ENCODE results near the gene NUDT17. TPM values are rescaled to one million over a fixed set of nuclear protein-coding genes. Genes with fewer than 3 reads are reported as not detected.

Gene NUDT17
- total and polyA plus RNA-seq, 9 of the 15 experiments (the other 6 are each of a cell fraction or from before 2014, with no cell fraction given): 2.1 to 10.0 (median 6.1) TPM

GRCh38 chr1:145895471-145895870, 50.0 kb downstream of the NUDT17 start:
- no peaks in the 10 kb centered on the region for H3K79me2 ChIP-seq (ENCODE audit: control insufficient read depth, insufficient read depth, low read length)
- no peak for FAIRE-seq
- ATAC-seq: no peak
- peaks cover 17 to 34% of the 10 kb centered on the region in 2 experiments for H3K4me1 ChIP-seq (replicated peaks in 1 of 2; ENCODE audit: control insufficient read depth in 2 of 2, insufficient read depth in 2 of 2, low read length in 2 of 2)
- POLR2A ChIA-PET: interaction anchor here (0.6 to 0.7 kb wide), 2 partner anchors 11 to 19 kb away, joined by 3 read pairs; no protein-coding TSS in a partner anchor
- no peak for TF ChIP-seq ELF1 (tag; IDR thresholded peaks at IDR 0.05)
- TF ChIP-seq ZBTB43 (CRISPR knock-in tag; IDR thresholded peaks at IDR 0.05): no peak
- TF ChIP-seq MTA2 (IDR thresholded peaks at IDR 0.05; ENCODE audit: low read depth): no peak
- TF ChIP-seq USF2 (CRISPR knock-in tag; IDR thresholded peaks at IDR 0.05): no peak
- no peak for TF ChIP-seq ZNF76 (CRISPR knock-in tag; IDR thresholded peaks at IDR 0.05; ENCODE audit: borderline replicate concordance)
- no peak for TF ChIP-seq ETS2 (tag; IDR thresholded peaks at IDR 0.05; ENCODE audit: borderline replicate concordance, poor library complexity, severe bottlenecking)
- no peak for TF ChIP-seq KAT7 (CRISPR knock-in tag; IDR thresholded peaks at IDR 0.05; ENCODE audit: borderline replicate concordance)
- no peak for DNase-seq (ENCODE audit: extremely low read depth in 1 of 4, low spot score in 3 of 4)
- no peaks in the 10 kb centered on the region for H3K36me3 ChIP-seq (ENCODE audit: control insufficient read depth, insufficient read depth, low read length)
- no peak overlapping the region for H2AFZ ChIP-seq (ENCODE audit: low read depth, low read length)
- in situ Hi-C loops (cut with MboI): no loop called here
- no peak overlapping the region for H3K4me3 ChIP-seq
- WGBS (ENCODE audit: insufficient coverage, low coverage, missing lambda C conversion rate): 75% methylated on average over 1 of the region's 1 CpG
- no peaks in the 10 kb centered on the region for H3K27me3 ChIP-seq (ENCODE audit: control insufficient read depth in 2 of 2, insufficient read depth in 2 of 2, low read length in 2 of 2)
- H3K9me3 ChIP-seq (replicated peaks; ENCODE audit: control insufficient read depth, insufficient read depth, low read depth, low read length): no peaks in the 10 kb centered on the region
- H3K9ac ChIP-seq (ENCODE audit: insufficient read depth in 1 of 2, low read depth in 2 of 2, low read length in 2 of 2): no peak overlapping the region; a peak in 1 of 4 replicates
- intact Hi-C loops (cut with micrococcal nuclease): no loop called here
- CTCF ChIA-PET (ENCODE audit: low intra/inter-chr PET ratio): no interaction called here
- no peak overlapping the region for H3K4me2 ChIP-seq (ENCODE audit: insufficient read depth, low read length)
- no peak overlapping the region for H3K27ac ChIP-seq (ENCODE audit: extremely low read depth, low read depth, low read length)
- H4K20me1 ChIP-seq (replicated peaks; ENCODE audit: control insufficient read depth, insufficient read depth, low read length): no peaks in the 10 kb centered on the region
- no TSS peak for BruUV-seq (replicated peaks)
- H3K9me1 ChIP-seq (ENCODE audit: control insufficient read depth, insufficient read depth, low read length): no peaks in the 10 kb centered on the region
